Measurements from ENCODE around the gene GLIS1.

Gene GLIS1

GRCh38 chr1:53736290-53736689 is 2.7 kb downstream of the GLIS1 start:
- in situ Hi-C loops (cut with MboI; ENCODE audit: low sequenced_read_pairs), result no loop called here

DNA sequence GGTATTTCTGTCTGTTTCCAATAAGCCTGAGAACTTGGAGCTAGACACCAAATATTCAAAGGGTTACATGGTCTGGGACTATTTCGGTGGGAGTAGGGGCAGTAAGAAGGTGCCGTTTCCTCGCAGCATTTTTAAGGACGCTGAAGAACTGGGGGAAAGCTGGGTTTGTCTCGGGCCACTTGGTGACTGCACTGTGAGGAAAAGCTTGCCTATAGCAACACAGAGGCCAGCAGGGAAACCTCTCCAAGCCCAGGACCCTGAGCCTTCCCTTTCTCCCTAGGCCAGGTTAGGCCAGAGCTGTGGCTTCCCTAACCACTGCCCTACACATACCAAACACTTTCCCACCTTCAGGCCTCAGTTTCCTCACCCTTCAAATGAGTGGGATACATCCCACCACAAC is 3.3 kb downstream of the GLIS1 start:
- in situ Hi-C loops (cut with MboI; ENCODE audit: low sequenced_read_pairs), result no loop called here

- in situ Hi-C loops (cut with MboI; ENCODE audit: low sequenced_read_pairs), result no loop called here
Observed at GRCh38 chr1:53735261-53735660, 3.7 kb downstream of the GLIS1 start.

- in situ Hi-C loops (cut with MboI; ENCODE audit: low sequenced_read_pairs), result no loop called here
Observed at GRCh38 chr1:53734650-53735211, 4.2 kb downstream of the GLIS1 start.

DNA sequence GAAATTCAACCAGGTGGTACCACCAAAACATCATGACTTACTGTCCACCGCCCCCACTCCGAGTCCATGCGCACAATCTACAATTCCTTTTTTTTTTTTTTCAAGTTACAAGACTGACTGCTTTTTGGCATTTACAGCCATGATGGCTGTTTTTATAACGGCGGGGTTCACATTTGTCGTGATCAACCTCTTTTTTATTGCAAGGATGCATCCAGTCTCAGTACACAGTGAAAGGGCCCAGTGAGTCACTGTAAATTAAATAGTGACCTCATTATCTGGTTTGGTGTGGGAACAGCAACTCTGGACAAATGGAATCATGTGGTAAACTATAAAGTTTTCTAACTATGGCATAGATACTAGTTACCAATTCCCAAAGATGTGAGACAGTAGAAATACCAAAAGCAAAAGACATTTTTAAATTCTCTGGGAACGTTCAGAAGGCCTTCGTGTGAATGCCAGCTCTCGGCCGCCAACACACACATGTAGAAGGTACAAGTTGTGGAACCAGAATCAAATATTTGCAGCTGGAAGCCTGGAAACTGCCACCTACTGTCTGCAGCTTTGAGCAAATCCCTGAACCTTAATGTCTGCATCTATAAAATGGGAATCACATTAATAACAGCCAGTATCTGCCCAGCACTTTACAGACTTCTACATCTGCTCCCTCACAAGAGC is 4.9 kb downstream of the GLIS1 start:
- in situ Hi-C loops (cut with MboI; ENCODE audit: low sequenced_read_pairs), result no loop called here

GRCh38 chr1:53733447-53733931 is 5.5 kb downstream of the GLIS1 start:
- in situ Hi-C loops (cut with MboI; ENCODE audit: low sequenced_read_pairs), result no loop called here

GRCh38 chr1:53732912-53733317 is 6.0 kb downstream of the GLIS1 start:
- in situ Hi-C loops (cut with MboI; ENCODE audit: low sequenced_read_pairs), result no loop called here

DNA sequence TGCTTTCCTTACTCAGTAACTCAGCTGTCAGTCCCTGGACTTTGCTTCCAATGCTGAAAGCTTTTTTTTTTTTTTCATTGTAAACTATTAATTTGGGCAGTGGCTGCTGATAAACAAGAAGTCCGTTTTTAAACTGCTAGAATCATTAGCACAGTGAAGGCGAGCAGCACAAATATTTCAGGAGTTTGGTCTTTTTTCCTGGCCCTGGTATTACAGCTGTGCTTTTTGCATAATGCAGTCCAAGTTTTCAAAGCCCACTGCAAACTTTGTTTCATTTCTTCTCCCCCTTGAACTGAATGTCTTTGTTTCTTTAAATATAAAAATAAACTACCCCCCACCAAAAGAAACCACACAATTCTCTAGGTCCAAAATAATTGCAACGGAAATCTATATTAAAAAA is 6.6 kb downstream of the GLIS1 start:
- in situ Hi-C loops (cut with MboI; ENCODE audit: low sequenced_read_pairs), result no loop called here

- in situ Hi-C loops (cut with MboI; ENCODE audit: low sequenced_read_pairs), result no loop called here
Observed at GRCh38 chr1:53731779-53732305, 7.1 kb downstream of the GLIS1 start.

GRCh38 chr1:53731043-53731600 is 7.8 kb downstream of the GLIS1 start:
- in situ Hi-C loops (cut with MboI; ENCODE audit: low sequenced_read_pairs), result no loop called here

GRCh38 chr1:53730224-53730865 is 8.6 kb downstream of the GLIS1 start:
- in situ Hi-C loops (cut with MboI; ENCODE audit: low sequenced_read_pairs), result no loop called here

- in situ Hi-C loops (cut with MboI; ENCODE audit: low sequenced_read_pairs), result no loop called here
Observed at GRCh38 chr1:53729456-53730223, 9.3 kb downstream of the GLIS1 start.

DNA sequence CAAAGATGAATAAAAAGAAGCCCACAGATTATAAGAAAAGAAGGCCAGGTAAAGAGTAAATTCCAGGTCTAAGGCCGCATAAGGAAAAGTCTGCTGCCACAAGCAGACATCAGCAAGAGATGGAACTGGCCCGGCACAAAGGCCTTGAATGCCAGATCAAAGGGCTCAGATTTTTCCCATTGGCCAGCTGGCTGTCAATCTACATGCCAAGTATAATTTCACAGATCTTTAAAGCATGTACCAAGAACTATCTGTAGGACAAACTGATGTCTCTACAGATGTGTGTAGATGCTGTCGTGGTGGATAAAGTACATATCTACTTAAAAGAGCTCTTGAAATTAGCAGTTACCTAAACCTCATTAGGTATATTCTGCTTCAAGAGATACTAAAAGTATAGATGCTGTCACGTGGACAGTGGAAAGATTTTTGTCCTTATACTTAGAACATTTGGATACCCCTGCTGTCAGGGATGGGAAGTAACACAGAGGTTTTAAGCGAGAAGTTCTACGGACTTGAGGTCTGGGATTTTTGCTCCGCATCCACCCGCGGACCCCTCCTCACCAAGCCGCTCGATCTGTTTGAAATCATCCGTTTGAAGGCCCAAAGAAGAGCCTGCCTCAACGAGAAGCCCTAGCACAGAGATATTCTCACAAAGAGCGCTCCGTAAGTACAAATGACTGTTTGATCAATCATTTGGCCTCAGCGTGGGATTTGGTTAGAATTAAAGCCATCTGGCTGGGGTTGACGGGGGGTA is 10.1 kb downstream of the GLIS1 start:
- in situ Hi-C loops (cut with MboI; ENCODE audit: low sequenced_read_pairs), result no loop called here

DNA sequence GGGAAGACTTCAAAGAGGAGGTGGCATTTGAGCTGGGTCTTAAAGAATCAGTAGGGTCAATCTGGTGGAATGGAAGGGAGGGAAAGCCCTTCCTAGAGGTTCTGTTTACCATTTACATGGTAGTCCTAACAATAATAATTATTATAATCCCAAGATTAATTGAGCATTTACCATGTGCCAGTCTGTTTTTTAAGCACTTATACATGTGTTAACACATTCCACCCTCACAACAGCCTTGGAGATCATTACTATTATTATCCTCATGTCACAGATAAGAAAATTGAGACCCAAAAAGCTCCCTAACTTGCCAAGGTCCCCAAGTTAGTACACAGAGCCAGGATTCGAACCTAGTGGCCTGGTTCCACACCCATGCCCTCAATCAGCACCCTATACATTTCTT is 10.8 kb downstream of the GLIS1 start:
- in situ Hi-C loops (cut with MboI; ENCODE audit: low sequenced_read_pairs), result no loop called here

DNA sequence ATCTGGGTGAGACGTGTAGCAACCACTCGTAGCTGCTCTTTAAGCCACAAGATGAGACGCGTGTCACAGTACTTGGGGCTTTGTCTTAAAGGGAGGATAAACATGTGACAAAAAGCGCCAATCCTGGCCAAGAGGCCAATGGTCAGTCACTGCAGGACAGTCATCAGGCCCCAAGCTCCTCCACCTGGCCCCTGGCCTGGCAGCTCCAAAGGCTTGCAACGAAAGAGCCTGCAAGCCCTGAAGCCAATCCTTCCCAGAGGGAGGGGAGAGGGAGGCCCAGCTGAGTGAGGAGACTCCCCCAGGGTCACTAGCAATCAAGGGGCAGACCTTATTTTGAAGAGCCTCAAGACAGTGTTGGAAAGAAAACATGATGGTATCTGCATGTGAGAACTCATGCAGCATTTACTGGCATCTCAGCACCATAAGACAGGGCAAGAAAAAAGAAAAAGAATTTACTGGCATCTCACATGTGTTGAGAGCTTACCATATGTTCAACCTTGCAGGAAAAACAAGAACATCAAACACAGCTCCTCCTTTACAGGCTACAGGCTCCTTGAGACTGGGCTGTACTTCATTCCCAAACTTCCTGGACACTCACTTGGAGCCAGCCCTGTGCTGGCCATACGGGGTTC is 11.4 kb downstream of the GLIS1 start:
- in situ Hi-C loops (cut with MboI; ENCODE audit: low sequenced_read_pairs), result no loop called here

DNA sequence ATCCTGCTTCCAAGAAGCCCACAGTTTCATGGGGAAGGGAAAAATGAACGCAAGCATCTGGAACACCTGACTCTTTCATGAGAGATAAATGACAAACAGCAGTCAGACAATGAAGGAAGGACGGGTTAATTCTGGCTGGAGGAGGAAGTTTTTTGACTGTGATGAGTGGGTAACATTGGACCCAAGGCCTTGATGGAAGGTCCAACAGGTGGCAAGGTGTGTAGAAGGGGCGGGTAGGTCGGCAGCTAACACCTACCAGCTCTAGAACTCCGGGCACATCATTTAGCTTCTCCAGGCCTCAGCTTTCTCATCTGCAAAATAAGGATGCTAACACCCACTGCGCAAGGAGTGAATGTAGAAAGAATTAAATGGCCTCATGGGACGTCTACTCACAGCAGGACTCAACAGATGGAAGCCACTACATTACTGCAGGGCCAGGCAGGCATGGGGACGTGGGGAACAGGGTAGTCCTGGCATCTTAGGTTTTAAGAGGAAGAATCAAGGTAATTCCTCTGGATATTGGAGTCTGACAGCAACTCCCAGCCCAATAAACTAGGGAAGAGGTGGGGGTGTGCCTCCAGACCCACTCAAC is 12.9 kb downstream of the GLIS1 start:
- in situ Hi-C loops (cut with MboI; ENCODE audit: low sequenced_read_pairs), result no loop called here

GRCh38 chr1:53725238-53725689 is 13.7 kb downstream of the GLIS1 start:
- in situ Hi-C loops (cut with MboI; ENCODE audit: low sequenced_read_pairs), result no loop called here

DNA sequence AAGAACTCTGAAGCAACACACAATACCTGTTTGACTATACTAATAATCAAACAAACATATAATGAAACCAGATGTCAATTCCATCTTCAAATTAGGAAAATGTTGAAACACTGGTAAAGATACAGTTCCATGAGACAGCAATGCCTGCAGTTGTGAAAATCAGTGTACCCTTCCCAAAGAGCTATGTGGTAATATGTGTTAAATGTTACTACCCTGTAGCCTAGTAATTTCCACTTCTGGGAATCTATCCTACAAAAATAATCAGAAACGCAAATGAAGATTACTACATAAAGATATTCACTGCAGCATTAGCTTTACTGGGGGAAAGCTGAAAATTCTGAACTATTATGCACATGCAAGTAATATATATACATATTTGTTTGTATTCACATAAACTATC is 16.9 kb downstream of the GLIS1 start:
- in situ Hi-C loops (cut with MboI; ENCODE audit: low sequenced_read_pairs), result no loop called here

GRCh38 chr1:53721088-53721487 is 17.9 kb downstream of the GLIS1 start:
- in situ Hi-C loops (cut with MboI; ENCODE audit: low sequenced_read_pairs), result no loop called here

Data from HL-60/S4 treated with phorbol 12-myristate 13-acetate at 8.2 ng/mL for 4 days and 3 days (cell line).